Forelimb muscle (tissue), 1 donor: ENCODE results near the gene HBEGF. TPM values are rescaled to one million over a fixed set of nuclear protein-coding genes. Genes with fewer than 3 reads are reported as not detected.
"Not testable (repeated sequence)": the region's sequence is repeated elsewhere in the genome, so short reads cannot be mapped to it uniquely, and the experiment has no call there.

ENCODE experiments used
- DNase-seq: peaks from one replicate; pipeline ENCODE4 v3.0.0-alpha.2; 2013; ENCODE audit warnings: low read depth
- polyA plus RNA-seq: library from polyadenylated mRNA; unstranded; fragments of 120-200 nt; gene quantifications from one replicate; pipeline ENCODE4 v1.2.1, GENCODE V29; 2013; ENCODE audit not compliant: insufficient read length

HBEGF gene
- polyA plus RNA-seq, 1 donor, result 25.8 TPM

GRCh38 chr5:140361901-140362300, 15.5 kb upstream of the HBEGF start:
- no peak for DNase-seq

DNA sequence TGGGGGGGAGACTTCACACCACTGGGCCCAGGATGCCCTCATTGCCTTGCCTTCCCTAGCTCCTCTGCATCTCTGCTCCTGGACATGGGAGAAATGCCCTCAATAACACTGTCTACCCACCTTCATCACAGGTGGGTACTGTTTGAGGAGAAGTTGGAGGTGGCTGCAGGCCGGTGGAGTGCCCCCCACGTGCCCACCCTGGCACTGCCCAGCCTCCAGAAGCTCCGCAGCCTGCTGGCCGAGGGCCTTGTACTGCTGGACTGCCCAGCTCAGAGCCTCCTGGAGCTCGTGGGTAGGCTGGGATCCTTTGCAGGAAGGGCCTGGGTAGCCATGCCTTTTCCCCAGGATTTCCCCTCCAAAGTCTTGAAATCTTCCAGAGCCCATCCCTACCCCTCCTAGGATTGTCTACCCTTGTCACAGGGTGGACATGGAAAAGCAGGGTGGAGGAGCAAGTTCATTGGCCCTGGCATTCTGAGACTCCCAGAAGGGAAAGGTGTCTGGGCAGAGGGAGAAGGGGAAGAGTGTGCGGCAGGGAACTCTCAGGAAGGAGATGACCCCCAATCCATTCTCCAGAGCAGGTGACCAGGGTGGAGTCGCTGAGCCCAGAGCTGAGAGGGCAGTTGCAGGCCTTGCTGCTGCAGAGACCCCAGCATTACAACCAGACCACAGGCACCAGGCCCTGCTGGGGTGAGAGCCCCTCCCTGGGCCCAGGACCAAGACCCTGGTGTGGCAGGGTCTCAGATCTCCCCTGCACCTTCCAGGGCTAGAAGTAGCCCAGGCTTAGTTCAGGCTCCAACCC, 14.5 kb upstream of the HBEGF start:
- DNase-seq, result no peak

GRCh38 chr5:140360101-140360500, 13.7 kb upstream of the HBEGF start, which contains the start of gene SLC4A9:
TSS of gene SLC4A9 (plus strand) at chr5:140360194. CDS start at chr5:140360237, 43 bp downstream.
- no peak for DNase-seq

GRCh38 chr5:140358738-140359310, 12.4 kb upstream of the HBEGF start:
- DNase-seq, result no peak

- no peak for DNase-seq
Observed at GRCh38 chr5:140357726-140358093, 11.3 kb upstream of the HBEGF start.

- no peak for DNase-seq
Observed at GRCh38 chr5:140356853-140357725, 10.7 kb upstream of the HBEGF start.

DNA sequence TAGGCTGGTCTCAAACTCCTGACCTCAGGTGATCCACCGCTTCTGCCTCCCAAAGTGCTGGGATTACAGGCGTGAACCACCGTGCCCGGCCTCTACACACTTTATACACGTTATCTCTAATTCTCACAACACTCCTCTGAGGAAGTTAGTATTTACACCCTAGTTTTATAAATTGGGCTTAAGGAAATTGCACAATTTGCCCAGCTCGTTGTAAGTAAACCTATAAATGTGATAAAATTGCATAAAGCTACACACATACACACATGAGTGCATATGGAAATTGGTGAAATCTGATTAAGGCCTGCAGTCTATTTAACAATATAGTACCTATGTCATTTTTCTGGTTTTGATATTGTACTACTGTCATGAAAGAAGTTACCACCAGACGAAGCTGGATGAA, 9.1 kb upstream of the HBEGF start:
- DNase-seq, result no peak

DNA sequence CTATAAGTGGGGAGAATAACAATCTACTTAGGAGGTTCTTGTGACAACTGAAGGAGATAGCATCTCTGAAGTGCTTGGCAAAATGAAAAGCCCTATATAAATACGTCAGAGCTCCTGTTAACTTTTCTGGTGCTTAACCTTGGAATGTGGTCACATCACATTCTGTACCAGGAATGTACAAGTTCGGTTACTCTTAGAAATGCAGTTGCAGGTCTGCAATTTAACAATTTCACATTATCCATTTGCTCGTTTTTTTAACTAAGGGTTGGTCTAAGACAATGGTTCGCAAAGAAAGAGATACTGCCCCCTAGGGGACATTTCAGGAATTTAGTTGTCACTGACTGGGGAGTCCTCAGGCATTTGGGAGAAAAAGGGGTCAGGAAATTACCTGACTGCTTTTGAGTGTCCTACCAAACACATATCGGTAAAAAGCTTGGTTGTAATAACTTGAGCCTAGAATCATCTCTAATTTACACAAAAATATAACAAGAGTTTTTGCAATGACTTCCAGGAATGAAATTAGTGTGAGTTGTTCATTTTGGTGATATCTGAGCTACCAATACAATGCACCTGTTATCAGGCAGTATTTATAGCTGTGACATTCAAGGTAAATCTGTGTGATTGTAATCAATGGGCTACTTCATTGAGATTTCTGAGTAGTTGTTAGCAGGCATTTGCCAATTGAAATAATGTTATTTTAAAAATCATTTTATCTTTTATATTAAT, 5.4 kb upstream of the HBEGF start:
- DNase-seq, result peak; percentile 62

GRCh38 chr5:140349244-140349643, 2.8 kb upstream of the HBEGF start:
- no peak for DNase-seq

DNA sequence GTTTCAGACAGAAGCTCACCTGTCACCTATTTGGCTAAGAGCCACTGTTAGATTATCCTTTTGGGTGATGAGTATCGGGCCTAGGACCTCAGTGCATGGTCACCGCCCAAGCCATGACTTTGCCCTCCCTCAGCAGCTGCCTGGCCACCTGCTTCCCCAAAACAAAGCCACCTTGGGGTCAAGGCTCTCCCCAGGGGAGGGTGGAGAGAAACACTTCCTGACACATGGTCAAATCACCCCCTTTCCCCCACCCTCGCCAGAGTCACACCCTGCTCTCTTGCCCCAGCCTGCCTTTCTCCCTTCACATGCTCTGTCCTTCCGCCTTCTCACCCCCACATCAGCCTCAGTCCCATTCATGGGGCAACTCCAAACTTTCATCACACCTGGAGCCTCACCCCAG, 1.7 kb upstream of the HBEGF start:
- no peak for DNase-seq

DNA sequence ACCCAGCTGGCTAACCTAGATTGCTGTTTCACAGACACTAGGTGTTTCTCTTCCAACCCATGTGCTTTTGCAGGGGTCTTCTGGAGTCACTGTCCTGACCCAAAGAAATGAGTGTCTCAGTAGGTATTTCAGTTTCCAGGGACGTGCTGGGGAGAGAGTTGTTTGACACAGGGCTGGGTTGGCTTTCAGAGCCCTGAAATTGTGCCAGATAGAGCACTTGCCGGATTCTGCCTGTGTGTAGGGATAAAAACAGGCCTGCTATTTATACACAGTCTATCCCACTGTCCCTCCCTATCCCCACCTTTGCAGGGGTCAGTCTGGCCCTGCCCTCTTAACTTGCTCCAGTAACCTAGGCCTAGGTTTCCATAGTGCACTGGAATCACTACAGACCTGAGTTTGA, 957 bp upstream of the HBEGF start:
- DNase-seq, result no peak

DNA sequence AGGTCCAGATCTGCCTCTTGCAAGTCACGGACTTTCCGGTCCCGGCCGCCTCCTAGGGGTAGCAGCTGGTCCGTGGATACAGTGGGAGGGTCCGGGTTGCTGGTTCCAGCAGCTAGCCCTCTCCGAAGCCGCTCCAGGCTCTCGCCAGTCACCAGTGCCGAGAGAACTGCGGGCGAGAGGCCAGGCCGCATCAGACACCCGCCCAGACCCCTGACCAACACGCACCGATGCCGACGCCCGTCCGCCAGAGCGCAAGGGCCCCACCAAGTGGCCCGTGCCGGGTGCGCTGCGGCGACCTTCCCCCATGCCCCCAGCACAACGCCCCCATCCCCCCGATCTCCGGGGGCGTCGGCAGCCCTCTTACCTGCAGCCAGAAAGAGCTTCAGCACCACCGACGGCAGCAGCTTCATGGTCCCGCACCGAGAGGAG, 470 bp downstream of the HBEGF start:
- DNase-seq, result no peak

GRCh38 chr5:140344683-140345423, 1.6 kb downstream of the HBEGF start:
- DNase-seq, result no peak

DNA sequence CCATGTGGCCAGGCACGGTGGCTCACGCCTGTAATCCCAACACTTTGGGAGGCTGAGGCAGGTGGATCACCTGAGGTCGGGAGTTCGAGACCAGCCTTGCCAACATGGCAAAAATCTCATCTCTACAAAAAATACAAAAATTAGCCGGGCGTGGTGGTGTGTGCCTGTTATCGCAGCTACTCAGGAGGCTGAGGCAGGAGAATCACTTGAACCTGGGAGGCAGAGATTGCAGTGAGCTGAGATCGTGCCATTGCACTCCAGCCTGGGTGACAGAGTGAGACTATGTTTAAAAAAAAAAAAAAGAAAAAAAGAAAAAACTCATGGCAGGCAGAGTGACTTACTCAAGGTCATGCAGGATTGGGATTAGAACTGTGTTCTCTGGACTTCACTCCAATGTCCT, 2.6 kb downstream of the HBEGF start:
- not testable (repeated sequence) for DNase-seq

DNA sequence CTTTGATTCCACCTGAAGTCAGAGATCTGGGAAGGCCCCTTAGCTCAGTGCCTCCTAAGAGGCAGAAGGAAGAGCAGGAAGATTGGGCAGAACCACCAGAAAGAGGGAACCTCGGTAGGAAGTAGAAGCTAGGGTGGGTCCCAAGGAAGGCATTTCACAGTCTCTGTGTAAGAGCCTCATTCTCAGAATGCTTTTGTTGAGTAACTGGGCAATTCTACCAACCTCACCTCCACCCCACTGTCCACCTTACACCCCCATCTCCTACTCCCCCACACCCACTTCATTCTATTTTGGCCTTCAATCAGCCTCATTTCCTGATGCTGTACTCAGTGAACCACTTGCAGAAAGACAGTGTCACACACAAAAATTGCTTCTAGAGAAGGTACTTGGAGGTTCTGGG, 3.5 kb downstream of the HBEGF start:
- DNase-seq, result no peak

DNA sequence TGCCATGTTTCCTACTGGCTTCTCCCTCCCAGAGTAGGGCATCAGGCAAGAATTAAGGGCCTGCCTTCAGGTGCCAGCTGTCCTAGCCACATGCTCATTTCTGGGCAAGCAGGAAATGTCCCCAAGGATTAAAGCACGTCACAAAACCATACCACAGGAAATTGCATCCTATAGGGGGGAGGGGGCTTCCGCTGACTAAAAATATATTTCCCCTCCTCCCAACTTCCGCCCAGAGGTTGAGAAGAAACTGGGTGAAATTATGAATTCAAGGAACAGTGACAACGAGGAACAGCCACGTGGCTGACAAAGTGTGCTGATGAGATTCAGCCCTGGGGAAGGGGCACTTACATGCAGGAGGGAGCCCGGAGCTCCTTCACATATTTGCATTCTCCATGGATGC, 4.1 kb downstream of the HBEGF start:
- no peak for DNase-seq

DNA sequence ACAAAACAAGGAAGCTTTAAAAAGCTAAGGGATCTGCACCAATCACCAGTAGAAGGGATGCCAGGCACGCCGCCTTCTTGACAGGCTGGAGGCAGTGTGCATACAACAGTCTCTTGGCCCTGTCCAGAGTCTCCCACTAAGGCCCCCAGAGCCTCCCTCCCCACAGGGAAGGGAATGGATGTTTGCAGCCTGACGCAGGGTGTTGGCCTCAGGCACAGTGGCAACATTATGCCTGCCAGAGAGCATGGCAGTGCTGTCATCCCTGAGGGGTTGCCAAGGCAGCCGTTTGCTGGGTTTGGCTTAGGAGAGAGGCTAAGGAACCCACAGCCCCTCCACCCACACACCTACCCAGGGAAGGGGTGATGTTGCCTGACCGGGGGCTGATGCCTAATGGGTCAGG, 4.8 kb downstream of the HBEGF start:
- DNase-seq, result no peak

DNA sequence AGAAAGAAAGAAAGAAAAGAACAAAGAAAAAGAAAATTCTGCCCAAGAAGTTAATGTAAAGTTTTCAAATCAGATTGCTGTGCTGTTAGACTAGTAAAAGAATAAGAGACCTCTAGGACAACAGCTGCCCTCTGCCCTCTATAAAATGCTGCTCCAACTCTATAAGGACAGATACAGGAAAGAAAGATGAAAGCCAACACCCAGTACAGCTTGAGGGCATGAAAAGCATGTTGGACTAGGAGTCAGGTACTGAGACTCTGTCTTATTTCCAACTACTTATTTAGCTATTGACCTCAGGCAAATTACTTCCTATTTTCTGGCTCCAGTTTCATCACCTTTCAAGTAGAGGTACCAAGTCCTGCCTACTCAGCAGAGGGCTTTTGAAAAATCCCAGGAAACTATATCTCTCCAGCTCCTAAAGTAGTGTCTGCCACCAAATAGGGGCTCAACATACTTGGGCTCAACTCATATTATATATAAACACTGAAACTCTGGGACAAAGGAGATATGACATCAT, 5.7 kb downstream of the HBEGF start:
- no peak for DNase-seq

DNA sequence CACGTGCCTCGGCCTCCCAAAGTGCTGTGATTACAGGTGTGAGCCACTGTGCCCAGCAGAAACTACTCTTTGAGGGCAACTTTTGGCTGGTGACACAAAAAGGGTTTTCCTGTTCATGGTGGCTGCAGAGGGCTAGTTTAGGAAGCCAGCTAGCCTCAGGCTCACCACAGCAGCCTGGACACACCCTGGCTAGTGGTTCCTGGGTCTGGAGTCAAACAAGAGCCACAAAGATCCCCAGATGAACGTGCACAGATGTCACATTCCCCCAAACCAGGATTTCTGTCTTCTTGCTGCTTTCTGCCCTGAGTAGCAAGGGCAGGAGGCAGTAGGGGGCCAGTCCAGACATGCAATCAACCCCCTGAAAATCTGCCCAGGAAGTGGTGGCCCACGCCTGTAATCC, 6.8 kb downstream of the HBEGF start:
- no peak for DNase-seq

DNA sequence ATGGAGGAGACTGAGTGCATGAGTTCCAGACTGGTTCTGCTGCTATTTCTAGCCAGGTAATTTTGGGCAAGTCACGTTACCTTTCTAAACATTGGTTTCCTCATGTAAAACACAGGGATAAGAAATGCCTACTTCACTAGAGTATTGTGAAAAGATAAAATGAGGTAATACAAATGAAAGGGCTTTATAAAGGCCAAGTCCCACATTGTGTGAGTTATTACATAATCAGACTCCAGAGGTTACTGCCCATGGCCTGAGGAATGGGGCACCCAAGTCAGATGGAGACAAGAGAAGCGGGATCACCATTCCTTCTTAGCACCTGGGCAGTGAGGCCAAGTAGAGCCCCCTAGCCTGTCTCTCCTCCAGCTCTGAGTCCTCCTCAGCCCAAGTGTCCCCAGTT, 7.5 kb downstream of the HBEGF start:
- no peak for DNase-seq

- no peak for DNase-seq
Observed at GRCh38 chr5:140338336-140338735, 8.1 kb downstream of the HBEGF start.
